ENCODE measurements around the gene PDE4DIP. TPM values are rescaled to one million over a fixed set of nuclear protein-coding genes. Genes with fewer than 3 reads are reported as not detected.
"Not testable (repeated sequence)": the region's sequence is repeated elsewhere in the genome, so short reads cannot be mapped to it uniquely, and the experiment has no call there.

Gene PDE4DIP
- total RNA-seq, 2 donors from 2014 or later, result 47.2 to 66.0 TPM

DNA sequence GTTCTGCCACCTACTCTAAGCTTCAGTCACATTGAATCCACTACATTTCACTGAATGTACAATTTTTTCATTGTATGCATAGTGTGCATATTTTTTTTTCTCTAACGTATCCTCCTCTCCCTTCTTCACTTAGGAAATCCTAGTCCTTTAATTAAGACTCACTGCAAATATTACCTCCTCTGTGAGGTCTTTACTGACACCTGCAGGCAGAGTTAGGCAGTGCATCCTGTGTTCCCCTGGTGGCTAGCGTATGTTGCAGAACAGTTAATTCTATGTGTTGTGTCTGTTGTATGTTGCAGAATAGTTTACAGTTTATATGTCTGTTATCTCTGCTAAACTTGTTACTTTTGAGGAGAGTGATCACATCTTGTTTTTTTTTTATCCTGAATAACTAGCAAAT, 121.9 kb downstream of the PDE4DIP start:
- not testable (repeated sequence) for H3K9me3 Mint-ChIP-seq, H3K27ac Mint-ChIP-seq, H3K4me3 Mint-ChIP-seq, H3K27me3 Mint-ChIP-seq, H3K4me1 Mint-ChIP-seq
- ATAC-seq (replicated peaks), result peak; percentile 79
- peaks cover 25% of the 10 kb centered on the region for H3K36me3 Mint-ChIP-seq (ENCODE audit: low read depth)

DNA sequence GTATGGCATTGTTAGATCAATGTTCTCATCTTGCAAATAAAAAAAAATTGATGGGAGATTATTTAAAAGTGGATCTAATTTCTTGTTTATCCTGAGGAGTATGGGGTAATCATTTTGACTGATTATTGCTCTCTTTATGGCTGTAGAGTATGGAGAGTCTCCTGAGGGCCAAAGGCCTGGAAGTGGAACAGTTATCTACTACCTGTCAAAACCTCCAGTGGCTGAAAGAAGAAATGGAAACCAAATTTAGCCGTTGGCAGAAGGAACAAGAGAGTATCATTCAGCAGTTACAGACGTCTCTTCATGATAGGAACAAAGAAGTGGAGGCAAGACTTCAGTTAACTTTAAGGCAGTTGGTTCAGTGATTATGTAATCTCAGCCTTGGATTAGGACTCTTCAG, 123.4 kb downstream of the PDE4DIP start:
- not testable (repeated sequence) for H3K27ac Mint-ChIP-seq; ATAC-seq (replicated peaks); H3K4me1 Mint-ChIP-seq; H3K9me3 Mint-ChIP-seq; H3K4me3 Mint-ChIP-seq; H3K27me3 Mint-ChIP-seq
- H3K36me3 Mint-ChIP-seq (ENCODE audit: low read depth), result peaks cover 25% of the 10 kb centered on the region

DNA sequence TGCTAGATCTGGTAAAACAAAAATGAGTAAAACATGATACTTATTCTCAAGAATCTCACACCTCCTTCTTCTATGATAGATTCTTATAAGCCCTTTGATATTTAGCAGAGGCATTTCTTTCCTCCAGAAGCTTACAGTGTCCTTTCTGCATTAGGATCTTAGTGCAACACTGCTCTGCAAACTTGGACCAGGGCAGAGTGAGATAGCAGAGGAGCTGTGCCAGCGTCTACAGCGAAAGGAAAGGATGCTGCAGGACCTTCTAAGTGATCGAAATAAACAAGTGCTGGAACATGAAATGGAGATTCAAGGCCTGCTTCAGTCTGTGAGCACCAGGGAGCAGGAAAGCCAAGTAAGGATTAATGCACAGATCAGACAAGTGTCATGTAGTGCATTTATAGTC, 124.5 kb downstream of the PDE4DIP start:
- H3K9me3 Mint-ChIP-seq, result not testable (repeated sequence)

DNA sequence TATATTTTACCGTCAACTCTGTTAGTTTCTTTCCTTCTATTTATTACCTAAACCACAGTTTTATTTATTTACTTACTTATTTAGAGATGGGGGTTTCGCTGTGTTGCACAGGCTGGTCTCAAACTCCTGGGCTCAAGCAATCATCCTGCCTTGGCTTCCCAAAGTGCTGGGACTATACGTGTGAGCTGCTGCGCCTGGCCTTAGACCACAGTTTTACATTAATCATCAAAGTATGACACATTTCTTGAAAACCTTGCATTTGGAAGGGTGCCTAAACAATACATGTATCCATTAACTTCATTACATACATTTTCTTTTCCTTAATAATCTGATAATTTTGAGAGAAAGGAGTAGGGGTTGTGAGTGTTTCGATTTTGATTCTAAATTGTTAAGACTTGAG, 124.9 kb downstream of the PDE4DIP start:
- peak; percentile 78 for ATAC-seq (replicated peaks)
- not testable (repeated sequence) for H3K4me3 Mint-ChIP-seq, H3K27ac Mint-ChIP-seq, H3K27me3 Mint-ChIP-seq, H3K9me3 Mint-ChIP-seq, H3K4me1 Mint-ChIP-seq
- H3K36me3 Mint-ChIP-seq (ENCODE audit: low read depth), result peaks cover 16% of the 10 kb centered on the region

More for the DNA sequence above, 124.5 kb downstream of the PDE4DIP start:
- not testable (repeated sequence) for H3K27me3 Mint-ChIP-seq; ATAC-seq (replicated peaks); H3K4me1 Mint-ChIP-seq; H3K4me3 Mint-ChIP-seq; H3K27ac Mint-ChIP-seq
- H3K36me3 Mint-ChIP-seq (ENCODE audit: low read depth), result peaks cover 20% of the 10 kb centered on the region

DNA sequence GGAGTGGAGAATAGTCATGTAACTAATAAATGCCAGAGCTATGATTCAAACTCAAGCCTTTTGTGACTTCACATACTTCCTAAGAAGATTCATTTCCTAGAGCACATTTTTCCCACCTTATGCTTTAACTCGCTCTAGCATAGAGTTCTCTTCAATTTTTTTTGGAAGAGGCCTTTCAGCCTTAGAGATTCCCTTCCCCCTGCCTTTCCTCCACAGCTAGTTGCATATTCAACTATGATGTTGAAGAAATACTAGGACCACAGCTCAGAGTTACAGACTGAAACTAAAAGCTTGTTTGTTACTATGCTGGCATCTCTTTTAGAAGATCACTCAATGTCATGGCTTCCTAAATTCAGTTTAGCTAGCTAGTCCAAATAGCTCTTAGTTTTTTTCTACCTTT, 131.2 kb downstream of the PDE4DIP start:
- ATAC-seq (replicated peaks), result peak; percentile 68
- H3K9me3 Mint-ChIP-seq, H3K27me3 Mint-ChIP-seq: not testable (repeated sequence)
- peaks cover 44% of the 10 kb centered on the region for H3K36me3 Mint-ChIP-seq (ENCODE audit: low read depth)
- peak overlapping the region; percentile 93 for H3K27ac Mint-ChIP-seq
- peaks cover 15% of the 10 kb centered on the region for H3K4me1 Mint-ChIP-seq
- peak overlapping the region; percentile 79 for H3K4me3 Mint-ChIP-seq

DNA sequence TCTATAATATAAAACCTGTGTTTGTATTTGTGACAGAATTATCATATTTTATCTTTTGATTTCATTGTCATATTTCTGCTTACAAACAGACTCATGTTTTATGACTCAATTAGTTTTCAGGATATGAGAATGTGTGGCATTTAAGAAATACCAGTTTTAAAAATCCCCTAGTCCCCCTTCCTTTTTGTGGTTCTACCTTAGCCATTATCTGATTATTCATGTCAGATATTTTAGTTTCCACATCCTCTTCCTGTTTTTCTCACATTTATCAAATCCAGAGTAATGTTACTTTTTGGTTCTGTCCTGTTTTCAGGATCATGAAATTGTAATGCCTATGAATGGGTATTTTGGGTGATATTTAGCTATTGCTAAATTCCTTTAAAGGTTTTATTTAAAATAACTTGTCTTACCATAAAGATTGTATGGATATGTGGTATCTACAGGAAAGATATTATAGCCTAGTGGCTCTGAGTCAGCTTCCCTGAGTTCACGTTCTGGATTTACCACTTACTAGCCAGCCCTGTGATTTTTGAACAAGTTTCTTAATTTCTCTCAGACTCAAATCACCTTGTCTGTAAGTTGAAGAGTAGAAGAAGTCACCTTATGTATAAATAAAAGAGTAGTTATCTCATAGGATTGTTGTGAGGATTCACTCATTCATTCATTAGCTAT, 131.8 kb downstream of the PDE4DIP start:
- peaks cover 15% of the 10 kb centered on the region for H3K4me1 Mint-ChIP-seq
- not testable (repeated sequence) for H3K9me3 Mint-ChIP-seq, H3K27me3 Mint-ChIP-seq
- peak overlapping the region; percentile 79 for H3K4me3 Mint-ChIP-seq
- peaks cover 49% of the 10 kb centered on the region for H3K36me3 Mint-ChIP-seq (ENCODE audit: low read depth)
- ATAC-seq (replicated peaks), result peak; percentile 91
- H3K27ac Mint-ChIP-seq, result peak overlapping the region; percentile 93

DNA sequence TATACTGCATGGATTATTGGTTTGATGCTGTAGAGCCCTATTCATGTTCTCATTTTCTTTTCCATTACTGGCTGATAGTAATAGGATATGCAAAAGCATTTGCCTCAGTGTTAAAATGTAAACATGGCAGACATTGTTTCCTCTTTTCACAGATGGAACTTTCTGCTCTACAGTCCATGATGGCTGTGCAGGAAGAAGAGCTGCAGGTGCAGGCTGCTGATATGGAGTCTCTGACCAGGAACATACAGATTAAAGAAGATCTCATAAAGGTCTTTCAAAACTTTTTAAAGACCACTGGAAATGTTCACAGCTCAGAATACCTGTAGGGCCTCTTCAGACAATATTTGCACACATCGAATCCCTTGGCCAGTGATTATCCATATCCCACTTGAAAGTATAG, 133.6 kb downstream of the PDE4DIP start:
- H3K4me3 Mint-ChIP-seq; H3K27me3 Mint-ChIP-seq; H3K27ac Mint-ChIP-seq; H3K9me3 Mint-ChIP-seq; ATAC-seq (replicated peaks): not testable (repeated sequence)
- peaks cover 67% of the 10 kb centered on the region for H3K36me3 Mint-ChIP-seq (ENCODE audit: low read depth)
- H3K4me1 Mint-ChIP-seq, result peaks cover 15% of the 10 kb centered on the region

DNA sequence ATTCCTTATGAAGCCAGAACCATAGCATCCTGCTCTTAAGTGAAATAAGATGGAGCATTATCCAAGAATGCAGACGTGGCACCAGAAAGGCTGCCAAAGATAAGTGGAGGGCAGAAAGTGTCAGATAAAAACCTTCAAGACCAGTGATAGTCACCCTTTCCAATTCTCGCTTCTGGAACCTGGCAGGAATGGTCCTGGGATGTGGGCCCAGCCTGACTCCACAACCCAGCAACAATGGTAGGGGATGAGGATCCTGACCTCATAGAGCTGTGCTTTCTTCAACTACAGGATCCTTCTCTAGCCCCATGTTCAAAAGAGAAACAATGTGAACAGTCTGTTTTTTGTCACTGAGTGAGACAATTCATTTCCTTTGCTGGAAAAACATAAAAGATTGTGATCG, 145.2 kb downstream of the PDE4DIP start:
- H3K27ac Mint-ChIP-seq; H3K4me1 Mint-ChIP-seq; ATAC-seq (replicated peaks); H3K9me3 Mint-ChIP-seq; H3K36me3 Mint-ChIP-seq (ENCODE audit: low read depth); H3K4me3 Mint-ChIP-seq; H3K27me3 Mint-ChIP-seq: not testable (repeated sequence)

DNA sequence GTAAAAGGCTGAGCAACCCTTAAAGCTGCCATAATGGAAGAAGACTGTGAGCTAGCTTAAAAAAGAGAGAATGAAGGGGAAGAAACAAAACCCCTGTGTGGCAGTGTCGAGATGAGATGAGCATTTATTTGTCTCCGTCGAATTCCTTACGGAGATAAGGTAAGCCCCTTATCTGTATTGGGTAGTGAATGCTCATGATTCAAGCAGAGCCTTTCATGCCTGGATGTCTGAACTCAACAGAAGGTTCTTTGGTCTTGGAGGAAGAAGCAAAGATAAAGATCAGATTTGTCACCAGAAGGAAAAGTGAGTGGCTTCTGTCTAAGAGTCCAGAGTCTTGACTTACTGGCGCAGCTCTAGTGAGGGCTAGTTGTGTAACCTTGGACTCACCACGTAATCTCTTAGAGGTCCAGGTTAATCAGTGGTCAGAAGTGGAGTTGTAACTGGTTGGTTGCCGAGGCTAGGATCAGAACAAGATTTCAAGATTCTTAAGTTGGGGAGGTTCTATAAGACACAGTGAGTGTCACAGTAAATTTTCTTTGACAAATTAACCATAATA, 146.1 kb downstream of the PDE4DIP start:
- ATAC-seq (replicated peaks); H3K4me1 Mint-ChIP-seq; H3K27me3 Mint-ChIP-seq; H3K9me3 Mint-ChIP-seq; H3K36me3 Mint-ChIP-seq (ENCODE audit: low read depth); H3K27ac Mint-ChIP-seq; H3K4me3 Mint-ChIP-seq: not testable (repeated sequence)

DNA sequence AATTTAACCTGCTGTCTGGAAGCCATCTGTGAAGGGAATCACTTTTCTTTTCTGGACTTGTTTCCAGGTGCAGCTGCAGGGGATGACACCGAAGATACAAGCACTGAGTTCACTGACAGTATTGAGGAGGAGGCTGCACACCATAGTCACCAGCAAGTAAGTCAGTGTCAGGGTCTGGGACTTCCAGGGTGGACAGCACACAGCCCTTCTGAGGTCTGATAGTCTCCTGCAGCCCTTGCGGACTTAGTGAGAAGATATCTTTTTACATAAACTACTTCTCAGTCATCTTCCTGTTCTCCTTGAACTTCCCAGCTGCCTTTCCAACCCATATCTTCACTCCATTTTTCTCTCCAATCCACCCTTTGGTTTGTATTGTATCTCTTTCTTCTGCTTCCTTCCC, 147.6 kb downstream of the PDE4DIP start:
- H3K27me3 Mint-ChIP-seq; H3K4me1 Mint-ChIP-seq; H3K27ac Mint-ChIP-seq; ATAC-seq (replicated peaks); H3K4me3 Mint-ChIP-seq; H3K9me3 Mint-ChIP-seq; H3K36me3 Mint-ChIP-seq (ENCODE audit: low read depth): not testable (repeated sequence)

DNA sequence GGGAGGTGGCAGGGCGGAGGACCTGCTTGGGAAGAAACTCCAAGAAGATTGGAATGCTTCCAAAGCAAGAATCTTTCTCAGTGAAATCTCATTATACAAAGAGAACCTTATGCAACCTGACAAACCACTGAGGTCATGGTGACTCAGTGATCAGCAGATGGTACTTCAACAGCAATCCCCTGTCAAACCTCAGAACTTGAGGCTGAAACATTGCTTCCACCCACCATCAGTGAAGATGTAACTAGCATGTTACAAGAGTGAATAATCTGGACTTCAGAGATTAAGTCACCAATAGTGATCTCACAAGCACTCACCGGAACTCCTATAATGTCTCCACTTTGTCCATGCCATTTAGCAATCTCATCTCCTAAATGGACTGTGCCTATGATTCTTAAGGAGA, 148.1 kb downstream of the PDE4DIP start:
- peak; percentile 98 for ATAC-seq (replicated peaks)
- H3K27ac Mint-ChIP-seq; H3K4me1 Mint-ChIP-seq; H3K27me3 Mint-ChIP-seq; H3K36me3 Mint-ChIP-seq (ENCODE audit: low read depth); H3K4me3 Mint-ChIP-seq; H3K9me3 Mint-ChIP-seq: not testable (repeated sequence)

DNA sequence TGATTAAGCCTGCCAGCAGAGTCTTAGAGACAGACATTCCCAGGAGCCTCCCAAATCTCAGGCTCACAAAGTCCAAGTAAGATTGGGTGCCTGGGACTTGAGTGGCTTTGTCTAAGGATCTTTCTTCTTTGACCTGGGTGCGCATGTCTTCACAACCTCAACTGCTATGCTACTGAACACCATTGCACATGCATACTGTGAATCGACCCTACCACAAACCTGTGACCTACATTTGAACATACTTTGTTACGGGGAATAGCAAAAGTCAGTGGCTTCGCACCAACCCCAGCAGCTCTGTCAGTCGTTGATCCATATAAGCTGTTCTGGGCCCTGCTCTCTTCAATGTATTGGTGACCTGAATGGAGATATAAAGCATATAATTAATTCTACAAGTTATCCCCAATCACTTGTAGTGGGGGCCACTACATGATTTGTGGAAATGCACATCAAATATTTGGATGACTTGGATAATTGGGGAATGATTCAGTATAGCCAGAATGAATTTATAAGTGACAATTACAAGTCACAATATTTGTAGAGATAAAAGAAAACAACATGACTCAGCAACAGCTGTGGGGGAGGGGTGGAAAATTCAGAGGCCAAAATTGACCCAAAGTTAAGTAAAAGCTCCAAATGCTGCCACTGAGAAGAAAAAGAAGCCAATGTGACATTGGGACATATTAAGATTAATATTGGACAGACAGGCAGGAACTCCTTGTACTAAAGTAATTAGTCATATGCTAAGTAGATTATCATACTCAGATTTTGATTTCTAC, 152.4 kb downstream of the PDE4DIP start:
- not testable (repeated sequence) for H3K4me1 Mint-ChIP-seq; H3K4me3 Mint-ChIP-seq; H3K36me3 Mint-ChIP-seq (ENCODE audit: low read depth); H3K9me3 Mint-ChIP-seq; H3K27ac Mint-ChIP-seq; H3K27me3 Mint-ChIP-seq
- ATAC-seq (replicated peaks), result peak; percentile 30

DNA sequence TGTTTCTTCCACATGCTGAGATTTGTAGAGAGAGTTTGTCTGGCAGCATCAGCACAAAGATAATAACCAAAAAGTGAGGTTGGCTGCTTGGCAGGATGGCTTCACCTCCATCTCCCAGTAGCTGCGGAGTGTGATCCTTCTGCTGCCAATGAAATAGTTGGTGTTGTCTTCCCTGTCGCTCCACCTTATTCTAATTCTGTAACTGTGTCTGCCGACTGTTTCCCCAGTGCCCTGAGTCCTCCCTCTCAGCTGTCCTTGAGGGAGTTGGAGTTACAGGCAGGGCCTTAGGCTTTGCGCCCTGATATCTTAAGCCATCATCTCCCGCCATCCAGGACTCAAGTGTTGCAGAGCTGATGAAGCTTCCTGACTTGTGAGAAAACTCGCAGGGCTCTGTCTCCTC, 153.2 kb downstream of the PDE4DIP start:
- not testable (repeated sequence) for H3K27ac Mint-ChIP-seq; H3K4me1 Mint-ChIP-seq; H3K27me3 Mint-ChIP-seq; H3K36me3 Mint-ChIP-seq (ENCODE audit: low read depth); H3K4me3 Mint-ChIP-seq; H3K9me3 Mint-ChIP-seq; ATAC-seq (replicated peaks)

DNA sequence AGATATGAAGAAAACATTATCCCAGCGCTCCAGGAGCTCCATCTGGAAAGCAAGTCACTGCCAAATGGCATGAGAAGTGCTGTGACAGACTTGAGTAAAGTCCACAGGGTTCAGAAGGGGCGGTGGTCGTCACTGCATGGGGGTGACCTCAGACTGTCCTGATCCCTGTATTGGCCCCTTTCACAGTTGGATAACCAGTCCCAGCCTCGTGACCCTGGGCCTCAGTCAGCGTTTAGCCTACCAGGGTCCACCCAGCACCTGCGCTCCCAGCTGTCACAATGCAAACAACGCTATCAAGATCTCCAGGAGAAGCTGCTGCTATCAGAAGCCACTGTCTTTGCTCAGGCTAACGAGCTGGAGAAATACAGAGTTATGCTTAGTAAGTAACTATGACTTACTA, 158.4 kb downstream of the PDE4DIP start:
- H3K9me3 Mint-ChIP-seq; H3K27ac Mint-ChIP-seq; H3K27me3 Mint-ChIP-seq; H3K4me1 Mint-ChIP-seq; H3K36me3 Mint-ChIP-seq (ENCODE audit: low read depth); H3K4me3 Mint-ChIP-seq; ATAC-seq (replicated peaks): not testable (repeated sequence)

DNA sequence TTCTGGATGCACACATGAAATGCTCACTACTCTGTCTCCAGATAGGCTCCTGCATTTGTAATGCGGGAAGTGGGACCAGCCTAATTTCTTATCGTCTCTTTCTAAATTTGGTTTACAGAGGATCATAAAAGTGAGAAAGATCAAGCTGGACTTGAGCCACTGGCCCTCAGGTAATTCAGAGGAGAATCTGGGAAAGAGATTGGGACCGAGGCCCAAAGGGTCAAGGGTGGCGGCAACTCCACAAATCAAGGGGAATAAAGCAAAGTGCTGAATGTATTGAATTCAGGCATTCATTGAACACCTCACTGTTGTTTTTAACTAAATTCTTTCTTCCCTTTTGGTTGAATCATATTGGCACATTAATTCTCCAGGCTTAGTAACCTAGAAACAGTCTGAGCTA, 164.1 kb downstream of the PDE4DIP start:
- H3K27ac Mint-ChIP-seq; H3K36me3 Mint-ChIP-seq (ENCODE audit: low read depth); H3K9me3 Mint-ChIP-seq; ATAC-seq (replicated peaks); H3K4me1 Mint-ChIP-seq; H3K27me3 Mint-ChIP-seq; H3K4me3 Mint-ChIP-seq: not testable (repeated sequence)
